NCI-H345 treated with DMSO at 0.1 percent for 48 hours (cell line): ENCODE measurements around the gene MYH16.
"Not testable (repeated sequence)": the region's sequence is repeated elsewhere in the genome, so short reads cannot be mapped to it uniquely, and the experiment has no call there.

Experiments
- DNase-seq: peaks from one replicate; lab custom pipeline; 2025; ENCODE audit not compliant: unreplicated experiment; lab: John Stamatoyannopoulos, UW

Gene MYH16

DNA sequence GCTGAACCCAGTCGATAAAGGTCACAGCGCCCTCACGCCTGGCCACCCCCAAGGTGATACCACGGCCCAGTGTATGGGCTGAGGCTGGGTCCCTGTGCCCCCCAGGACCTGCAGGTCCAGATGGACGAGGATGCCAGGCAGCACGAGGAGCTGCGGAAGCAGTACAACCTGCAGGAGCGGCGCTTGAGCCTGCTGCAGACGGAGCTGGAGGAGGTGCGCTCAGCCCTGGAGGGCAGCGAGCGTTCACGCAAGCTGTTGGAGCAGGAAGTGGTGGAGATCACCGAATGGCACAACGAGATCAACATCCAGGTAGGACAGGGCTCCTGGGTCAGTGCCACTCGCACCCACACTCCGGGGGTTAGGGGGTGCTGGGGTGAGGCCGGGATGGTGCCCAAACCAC is 28.9 kb downstream of the MYH16 start:
- DNase-seq = no peak

DNA sequence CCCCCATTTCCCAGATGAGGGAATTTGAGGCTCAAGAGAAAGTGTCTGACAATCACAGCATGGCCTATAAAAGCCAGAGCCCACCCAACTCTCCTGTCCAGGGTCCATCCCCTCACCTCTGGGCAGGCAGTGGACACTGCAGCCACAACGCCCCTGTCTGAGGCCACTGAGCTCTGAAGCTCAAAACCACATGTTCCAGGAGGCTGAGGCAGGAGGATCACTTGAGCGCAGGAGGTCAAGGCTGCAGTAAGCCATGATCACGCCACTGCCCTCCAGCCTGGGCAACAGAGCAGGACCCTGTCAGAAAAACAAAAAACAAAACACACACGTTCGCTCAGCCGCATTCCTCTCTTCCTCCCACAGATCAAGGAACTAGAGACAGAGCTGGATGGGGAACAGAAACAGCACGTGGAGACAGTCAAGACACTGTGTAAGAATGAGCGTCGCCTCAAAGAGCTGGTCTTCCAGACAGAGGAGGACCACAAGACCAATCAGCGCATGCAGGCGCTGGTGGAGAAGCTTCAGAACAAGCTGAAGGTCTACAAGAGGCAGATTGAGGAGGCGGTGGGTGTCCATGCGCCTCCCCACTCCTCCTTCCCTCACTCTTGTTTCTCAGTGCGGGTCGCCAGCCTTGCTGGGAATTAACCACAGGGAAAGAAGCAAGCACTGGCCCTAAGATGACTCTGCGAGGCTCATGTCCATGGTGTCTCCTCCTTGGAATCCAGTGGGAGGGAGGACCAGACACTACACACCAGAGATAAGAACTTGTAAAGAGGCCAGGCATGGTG is 33.0 kb downstream of the MYH16 start:
- DNase-seq = no peak

DNA sequence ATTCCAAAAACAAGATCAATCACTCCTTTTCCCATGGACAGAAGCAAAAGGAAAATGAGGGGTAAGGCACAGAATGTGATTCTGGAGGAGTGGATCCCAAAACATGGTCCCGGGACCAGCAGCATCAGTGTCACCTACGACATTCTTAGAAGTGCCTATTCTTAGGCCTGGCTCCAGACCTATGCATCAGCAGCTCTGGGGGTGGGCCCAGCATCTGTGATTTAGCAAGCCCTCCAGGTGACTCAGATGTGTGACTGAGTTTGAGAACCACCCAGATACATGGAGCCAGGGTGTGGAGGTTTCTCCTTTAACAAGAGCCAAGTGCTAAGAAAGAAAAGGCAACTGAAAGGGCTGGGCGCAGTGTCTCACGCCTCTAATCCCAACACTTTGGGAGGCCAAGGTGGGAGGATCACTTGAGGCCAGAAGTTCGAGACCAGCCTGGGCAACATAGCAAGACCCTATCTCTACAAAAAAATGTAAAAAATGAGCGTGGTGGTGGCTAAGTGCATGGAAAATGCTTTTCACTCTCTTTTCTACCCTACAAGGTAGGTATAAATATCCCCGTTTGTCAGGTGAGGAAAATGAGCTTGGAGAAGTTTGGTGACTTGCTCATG is 35.9 kb downstream of the MYH16 start:
- DNase-seq = no peak

GRCh38 chr7:99309111-99309510 is 36.5 kb downstream of the MYH16 start:
- no peak for DNase-seq

- DNase-seq = no peak
These were observed 37.4 kb downstream of the MYH16 start for GRCh38 chr7:99310004-99310403.

DNA sequence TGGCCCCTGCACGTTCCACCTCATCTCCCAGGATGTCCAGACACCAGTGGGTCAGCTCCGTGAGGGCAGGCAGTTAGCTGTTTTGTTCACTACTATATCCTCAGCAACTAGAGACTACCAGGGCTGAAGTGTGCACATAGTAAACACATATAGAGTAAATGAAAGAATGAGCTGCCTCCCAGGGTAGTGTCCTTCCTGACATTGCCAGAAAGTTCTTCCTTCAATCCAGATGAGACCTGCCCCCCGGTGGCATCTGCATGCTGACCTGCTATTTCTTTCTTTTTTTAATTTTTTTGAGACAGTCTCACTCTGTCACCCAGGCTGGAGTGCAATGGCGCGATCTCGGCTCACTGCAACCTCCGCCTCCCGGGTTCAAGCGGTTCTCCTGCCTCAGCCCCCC is 39.1 kb downstream of the MYH16 start:
- no peak for DNase-seq

GRCh38 chr7:99312316-99313203 is 39.9 kb downstream of the MYH16 start:
- peak; percentile 11 for DNase-seq

DNA sequence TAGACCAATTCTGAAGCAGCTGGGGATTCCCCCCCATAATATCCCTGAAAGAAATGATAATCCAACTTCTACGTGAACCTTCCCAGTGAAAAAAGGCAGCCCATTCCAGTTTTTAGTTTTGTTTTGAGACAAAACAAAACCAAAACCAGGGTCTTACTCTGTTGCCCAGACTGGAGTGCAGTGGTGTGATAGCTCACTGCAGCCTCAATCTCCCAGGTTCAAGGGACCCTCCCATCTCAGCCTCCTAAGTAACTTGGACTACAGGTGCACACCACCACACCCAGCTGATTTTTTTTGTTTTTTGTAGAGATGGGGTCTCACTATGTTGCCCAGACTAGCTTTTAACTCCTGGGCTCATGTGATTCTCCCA is 40.5 kb downstream of the MYH16 start:
- DNase-seq = no peak

GRCh38 chr7:99314504-99314903 is 41.9 kb downstream of the MYH16 start:
- no peak for DNase-seq

GRCh38 chr7:99320371-99320770 is 47.7 kb downstream of the MYH16 start:
- no peak for DNase-seq

- DNase-seq = not testable (repeated sequence)
These were observed 50.0 kb downstream of the MYH16 start for GRCh38 chr7:99322659-99323058.

DNA sequence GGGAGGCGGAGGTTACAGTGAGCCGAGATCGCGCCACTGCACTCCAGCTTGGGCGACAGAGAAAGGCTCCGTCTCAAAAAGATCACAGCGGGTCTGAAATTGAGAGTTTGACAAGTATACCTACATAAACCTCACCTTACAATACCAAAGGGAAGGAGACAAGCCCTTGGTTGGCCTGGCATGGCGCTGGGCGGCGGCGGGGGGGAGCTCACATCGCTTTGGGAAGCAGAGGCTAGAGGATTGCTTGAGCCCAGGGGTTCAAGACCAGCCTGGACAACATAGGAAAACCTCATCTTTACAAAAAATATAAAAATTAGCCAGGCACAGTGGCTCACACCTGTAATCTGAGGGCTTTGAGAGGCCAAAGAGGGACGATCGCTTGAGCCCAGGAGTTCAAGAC is 51.9 kb downstream of the MYH16 start:
- no peak for DNase-seq

GRCh38 chr7:99325001-99325493 is 52.4 kb downstream of the MYH16 start:
- no peak for DNase-seq

- DNase-seq = peak; percentile 75
These were observed 53.2 kb downstream of the MYH16 start, which contains the start of gene ARPC1A for GRCh38 chr7:99325592-99326407. Gene ARPC1A (plus strand): TSS chr7:99325898. CDS start chr7:99333354, 7,456 bp downstream.

- DNase-seq = no peak
These were observed 53.8 kb downstream of the MYH16 start for GRCh38 chr7:99326408-99326782.

GRCh38 chr7:99330314-99330961 is 57.8 kb downstream of the MYH16 start:
- not testable (repeated sequence) for DNase-seq

DNA sequence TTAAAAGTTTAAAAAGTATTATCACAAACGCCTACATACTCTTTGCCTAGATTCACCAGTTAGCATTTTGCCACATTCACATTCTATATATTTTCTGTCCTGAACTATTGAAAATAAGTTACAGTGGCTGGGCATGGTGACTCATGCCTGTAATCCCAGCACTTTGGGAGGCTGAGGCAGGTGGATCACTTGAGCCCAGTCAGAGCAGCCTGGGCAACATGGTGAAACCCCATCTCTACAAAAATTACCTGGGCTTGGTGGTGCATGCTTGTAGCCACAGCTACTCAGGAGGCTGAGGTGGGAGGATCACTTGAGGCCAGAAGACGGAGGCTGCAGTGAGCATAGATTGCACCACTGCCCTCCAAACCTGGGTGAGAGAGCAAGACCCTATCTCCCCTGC is 58.4 kb downstream of the MYH16 start:
- DNase-seq = no peak

DNA sequence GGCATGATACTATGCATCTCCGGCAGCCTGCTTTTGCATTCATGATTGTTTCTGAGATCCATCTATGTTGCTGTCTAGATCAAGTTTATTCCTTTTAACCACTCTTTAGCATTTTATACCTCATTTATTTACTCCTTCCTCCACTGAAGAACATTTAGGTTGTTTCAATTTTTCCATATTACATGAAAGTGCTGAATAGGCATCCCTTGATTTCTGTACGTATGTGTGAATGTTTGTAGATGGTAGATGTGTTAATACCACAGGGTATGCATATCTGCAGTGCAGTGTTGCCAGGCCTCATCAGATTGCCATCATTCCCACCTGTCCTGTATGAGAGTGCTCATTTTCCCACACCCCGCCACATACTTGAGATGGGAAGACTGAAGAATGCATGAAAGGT is 67.0 kb downstream of the MYH16 start:
- no peak for DNase-seq

DNA sequence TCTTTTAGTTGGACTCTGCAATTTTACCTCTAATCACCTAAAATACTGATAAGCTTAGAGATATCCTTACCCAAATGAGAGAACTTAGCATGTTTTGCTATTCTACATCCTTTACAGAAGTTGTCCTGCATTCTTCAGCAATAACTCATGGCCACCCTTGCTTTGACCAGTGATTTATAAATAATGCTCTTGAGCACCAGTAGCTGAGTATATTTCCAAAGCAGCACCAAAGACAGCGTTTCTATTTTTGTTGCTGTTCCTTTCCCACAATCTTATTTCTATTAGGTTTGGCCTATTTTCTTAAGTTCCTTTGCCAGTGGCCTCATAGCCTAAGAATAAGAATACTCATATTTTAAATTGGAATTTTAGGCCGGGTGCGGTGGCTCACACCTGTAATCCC is 68.0 kb downstream of the MYH16 start:
- no peak for DNase-seq

DNA sequence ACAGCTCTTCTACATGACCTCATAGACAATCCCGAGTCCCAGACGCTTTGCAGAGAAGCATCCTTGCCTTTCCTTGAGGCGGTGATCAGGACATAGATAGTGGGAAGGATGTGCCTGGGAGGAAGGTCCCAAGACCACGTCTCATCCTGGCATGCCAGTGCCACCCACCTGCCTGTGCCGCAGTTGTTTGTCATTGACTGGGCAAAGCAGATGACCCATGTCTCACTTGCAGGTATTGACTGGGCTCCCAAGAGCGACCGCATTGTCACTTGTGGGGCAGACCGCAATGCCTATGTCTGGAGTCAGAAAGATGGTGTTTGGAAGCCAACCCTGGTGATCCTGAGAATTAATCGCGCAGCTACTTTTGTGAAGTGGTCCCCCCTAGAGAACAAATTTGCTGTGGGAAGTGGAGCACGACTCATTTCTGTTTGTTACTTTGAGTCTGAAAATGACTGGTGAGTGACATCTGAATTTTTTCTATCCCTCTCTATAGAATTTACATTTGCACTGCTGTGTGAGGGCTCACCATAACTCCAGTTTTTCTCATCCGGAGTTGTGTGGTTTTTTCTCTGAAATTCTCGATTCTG is 71.5 kb downstream of the MYH16 start:
- no peak for DNase-seq
